NB4 (cell line): ENCODE results near the gene CENPO.

Source experiments
- DNase-seq: peaks from one replicate; pipeline ENCODE4 v3.0.0; 2010; ENCODE audit warnings: low read depth
- H3K4me3 ChIP-seq: one replicate; pipeline ENCODE4 v1.5.1; 2011; ENCODE audit warnings: mild to moderate bottlenecking, low read depth, low read length, moderate library complexity
- MAX ChIP-seq: IDR thresholded peaks from 2 replicates; pipeline ENCODE4 v1.6.1; 2011; ENCODE audit warnings: low read depth, low read length
- MYC ChIP-seq: IDR thresholded peaks from 2 replicates; pipeline ENCODE4 v1.6.1; 2011; ENCODE audit warnings: low read depth, low read length
- POLR2A ChIP-seq: IDR thresholded peaks from 2 replicates; pipeline ENCODE4 v1.6.1; 2011; ENCODE audit warnings: mild to moderate bottlenecking; ENCODE audit not compliant: insufficient read length; ENCODE audit errors: extremely low read depth
- TF ChIP-seq, protein P1 (sequence below): IDR thresholded peaks from one replicate; pipeline ENCODE4 v1.5.1; 2012; ENCODE audit warnings: low read depth, low read length

CENPO gene

GRCh38 chr2:24766609-24767008 lies 26.6 kb upstream of the CENPO start:
- H3K4me3 ChIP-seq = no peak overlapping the region
- TF ChIP-seq, protein P1, sequence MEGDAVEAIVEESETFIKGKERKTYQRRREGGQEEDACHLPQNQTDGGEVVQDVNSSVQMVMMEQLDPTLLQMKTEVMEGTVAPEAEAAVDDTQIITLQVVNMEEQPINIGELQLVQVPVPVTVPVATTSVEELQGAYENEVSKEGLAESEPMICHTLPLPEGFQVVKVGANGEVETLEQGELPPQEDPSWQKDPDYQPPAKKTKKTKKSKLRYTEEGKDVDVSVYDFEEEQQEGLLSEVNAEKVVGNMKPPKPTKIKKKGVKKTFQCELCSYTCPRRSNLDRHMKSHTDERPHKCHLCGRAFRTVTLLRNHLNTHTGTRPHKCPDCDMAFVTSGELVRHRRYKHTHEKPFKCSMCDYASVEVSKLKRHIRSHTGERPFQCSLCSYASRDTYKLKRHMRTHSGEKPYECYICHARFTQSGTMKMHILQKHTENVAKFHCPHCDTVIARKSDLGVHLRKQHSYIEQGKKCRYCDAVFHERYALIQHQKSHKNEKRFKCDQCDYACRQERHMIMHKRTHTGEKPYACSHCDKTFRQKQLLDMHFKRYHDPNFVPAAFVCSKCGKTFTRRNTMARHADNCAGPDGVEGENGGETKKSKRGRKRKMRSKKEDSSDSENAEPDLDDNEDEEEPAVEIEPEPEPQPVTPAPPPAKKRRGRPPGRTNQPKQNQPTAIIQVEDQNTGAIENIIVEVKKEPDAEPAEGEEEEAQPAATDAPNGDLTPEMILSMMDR = no peak
- TF ChIP-seq MYC = no peak
- DNase-seq = no peak

- no peak overlapping the region for H3K4me3 ChIP-seq
- DNase-seq = no peak
- no peak for TF ChIP-seq MAX
- TF ChIP-seq MYC = no peak
- TF ChIP-seq, protein P1 = no peak
- no peak for TF ChIP-seq POLR2A
Observed at GRCh38 chr2:24768013-24768412, 25.2 kb upstream of the CENPO start.

DNA sequence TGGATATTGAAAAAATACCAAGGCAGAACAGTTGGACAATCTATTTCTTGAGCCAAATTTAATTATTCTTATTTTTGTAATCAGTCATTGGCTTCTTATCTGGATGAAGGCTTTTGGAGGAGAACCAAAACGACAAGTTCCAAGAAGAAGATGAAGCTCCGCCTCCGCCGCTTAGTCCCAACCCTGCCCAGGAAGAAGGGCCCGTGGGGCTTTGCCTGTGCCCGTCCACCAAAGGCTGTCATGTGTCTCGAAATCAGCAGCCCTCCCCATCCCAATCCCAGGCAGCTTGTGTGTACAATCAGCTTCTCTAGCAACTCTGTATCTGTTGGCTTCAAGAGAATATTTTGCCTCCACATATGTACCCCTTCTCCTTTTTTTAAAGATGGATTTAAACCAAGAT lies 24.6 kb upstream of the CENPO start:
- no peak for DNase-seq
- H3K4me3 ChIP-seq = no peak overlapping the region
- TF ChIP-seq, protein P1 = no peak
- TF ChIP-seq POLR2A (no peak), MAX (no peak), MYC (no peak)

GRCh38 chr2:24771061-24771460 lies 22.2 kb upstream of the CENPO start:
- no peak overlapping the region for H3K4me3 ChIP-seq
- no peak for DNase-seq
- TF ChIP-seq MYC (no peak), POLR2A (no peak), MAX (no peak)
- TF ChIP-seq, protein P1 = no peak

GRCh38 chr2:24771764-24772586 lies 21.2 kb upstream of the CENPO start:
- TF ChIP-seq MYC (no peak), MAX (no peak), POLR2A (no peak)
- TF ChIP-seq, protein P1 = no peak
- no peak for DNase-seq
- H3K4me3 ChIP-seq = no peak overlapping the region

DNA sequence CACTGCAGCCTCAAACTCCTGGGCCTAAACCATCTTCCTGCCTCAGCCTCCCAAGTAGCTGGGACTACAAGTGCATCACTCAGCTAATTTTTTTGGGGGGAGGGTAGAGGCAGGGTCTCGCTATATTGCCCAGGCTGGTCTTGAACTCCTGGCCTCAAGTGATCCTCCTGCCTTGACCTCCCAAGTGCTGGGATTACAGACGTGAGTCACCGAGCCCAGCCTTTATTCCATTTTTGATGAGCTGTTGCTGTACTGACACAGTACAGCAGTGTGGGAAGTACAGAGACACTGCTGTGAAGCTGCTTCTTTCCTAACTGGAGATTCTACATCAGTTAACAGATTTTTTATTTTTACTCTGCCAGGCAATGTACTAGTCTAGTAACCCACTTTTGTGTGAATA lies 18.9 kb upstream of the CENPO start:
- H3K4me3 ChIP-seq = no peak overlapping the region
- no peak for TF ChIP-seq MAX
- TF ChIP-seq, protein P1 = no peak
- TF ChIP-seq POLR2A = no peak
- TF ChIP-seq MYC = no peak
- no peak for DNase-seq
